Measurements from ENCODE around the gene CYSTM1.

DNA sequence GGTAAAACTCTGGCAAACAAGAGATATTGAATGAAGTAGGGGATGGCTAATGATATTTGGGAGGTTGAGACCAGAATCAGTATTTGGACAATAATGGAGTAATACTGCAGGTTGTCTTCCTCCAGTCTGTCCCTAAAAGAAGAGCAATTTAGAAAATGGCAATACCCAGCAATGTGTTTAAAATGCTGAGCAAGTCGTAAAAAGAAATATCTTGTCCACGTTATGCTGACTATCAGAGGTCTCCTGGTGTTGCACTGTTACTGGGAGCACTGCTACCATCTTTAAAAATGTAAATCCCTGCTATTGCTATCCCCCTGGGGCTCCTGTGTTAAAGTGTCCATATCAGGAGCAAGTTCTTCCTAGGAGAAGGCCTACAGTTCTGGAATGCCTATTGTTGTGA is 10.4 kb downstream of the CYSTM1 start:
- TF ChIP-seq POLR2A (IDR thresholded peaks at IDR 0.05; ENCODE audit: low read length) (no peak), MAZ (IDR thresholded peaks at IDR 0.05; ENCODE audit: borderline replicate concordance, low read depth, low read length) (no peak), RFX5 (IDR thresholded peaks at IDR 0.05) (no peak), HDAC2 (IDR thresholded peaks at IDR 0.05) (no peak), CHD2 (IDR thresholded peaks at IDR 0.05; ENCODE audit: low read length, partially characterized antibody) (no peak), JUN (IDR thresholded peaks at IDR 0.05) (no peak), ESRRA (IDR thresholded peaks at IDR 0.05; ENCODE audit: borderline replicate concordance, low read length) (no peak), RCOR1 (IDR thresholded peaks at IDR 0.05; ENCODE audit: low read depth, low read length) (no peak), FOSL2 (IDR thresholded peaks at IDR 0.05) (no peak), FOSL2 (CRISPR knock-in tag; IDR thresholded peaks at IDR 0.05) (no peak)
- TF ChIP-seq, protein P1, sequence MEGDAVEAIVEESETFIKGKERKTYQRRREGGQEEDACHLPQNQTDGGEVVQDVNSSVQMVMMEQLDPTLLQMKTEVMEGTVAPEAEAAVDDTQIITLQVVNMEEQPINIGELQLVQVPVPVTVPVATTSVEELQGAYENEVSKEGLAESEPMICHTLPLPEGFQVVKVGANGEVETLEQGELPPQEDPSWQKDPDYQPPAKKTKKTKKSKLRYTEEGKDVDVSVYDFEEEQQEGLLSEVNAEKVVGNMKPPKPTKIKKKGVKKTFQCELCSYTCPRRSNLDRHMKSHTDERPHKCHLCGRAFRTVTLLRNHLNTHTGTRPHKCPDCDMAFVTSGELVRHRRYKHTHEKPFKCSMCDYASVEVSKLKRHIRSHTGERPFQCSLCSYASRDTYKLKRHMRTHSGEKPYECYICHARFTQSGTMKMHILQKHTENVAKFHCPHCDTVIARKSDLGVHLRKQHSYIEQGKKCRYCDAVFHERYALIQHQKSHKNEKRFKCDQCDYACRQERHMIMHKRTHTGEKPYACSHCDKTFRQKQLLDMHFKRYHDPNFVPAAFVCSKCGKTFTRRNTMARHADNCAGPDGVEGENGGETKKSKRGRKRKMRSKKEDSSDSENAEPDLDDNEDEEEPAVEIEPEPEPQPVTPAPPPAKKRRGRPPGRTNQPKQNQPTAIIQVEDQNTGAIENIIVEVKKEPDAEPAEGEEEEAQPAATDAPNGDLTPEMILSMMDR (IDR thresholded peaks at IDR 0.05), result no peak

Data from A549 (cell line).